Measurements from ENCODE around the gene KIDINS220. TPM values are rescaled to one million over a fixed set of nuclear protein-coding genes. Genes with fewer than 3 reads are reported as not detected.

KIDINS220 gene
- polyA plus RNA-seq, 10 donors, result 52.0 to 84.9 (median 64.1) TPM

Other genes with a start within 250 kb of the KIDINS220 start
- gene ID2, start 155.6 kb downstream of the KIDINS220 start, polyA plus RNA-seq (ENCODE audit: insufficient read length in 10 of 10), result 10 to 100 TPM; 22.3 to 76.4 (median 36.7) TPM
- 100 to 1,000 TPM in 1 of 10 donors, 10 to 100 TPM in 9; 55.9 to 102 (median 69.7) TPM for gene MBOAT2, start 166.1 kb upstream of the KIDINS220 start, polyA plus RNA-seq (ENCODE audit: insufficient read length in 10 of 10)

Data from muscle of back (tissue), 10 donors.